Tibial nerve (tissue), 4 donors: ENCODE results near the gene AKAP12. TPM values are rescaled to one million over a fixed set of nuclear protein-coding genes. Genes with fewer than 3 reads are reported as not detected.

ENCODE experiments used
- DNase-seq, 2 donors: peaks; one replicate each; pipeline ENCODE4 v3.0.0-alpha.2; 2019; ENCODE audit warnings: low spot score in 2 of 2
- H3K27ac ChIP-seq, 4 donors: fragments of 200-600 bp; sonication (generic) in 3 of 4; one replicate each; pipeline ENCODE4 v1.5.1; 2017 to 2019; ENCODE audit warnings: mild to moderate bottlenecking in 1 of 4
- H3K27me3 ChIP-seq, 2 donors: fragments of 200-600 bp; sonication (generic) in 1 of 2; one replicate each; pipeline versions ENCODE4 v1.5.1 to v1.6.0; 2017 to 2019
- H3K36me3 ChIP-seq, 3 donors: fragments of 200-600 bp; sonication (generic); one replicate each; pipeline ENCODE4 v1.5.1; 2018 to 2019
- H3K4me1 ChIP-seq, 4 donors: fragments of 200-600 bp; sonication (generic) in 3 of 4; one replicate each; pipeline ENCODE4 v1.5.1; 2017 to 2019
- H3K4me3 ChIP-seq, 4 donors: fragments of 200-600 bp; sonication (generic) in 3 of 4; one replicate each; pipeline ENCODE4 v1.5.1; 2017 to 2019; ENCODE audit warnings: mild to moderate bottlenecking in 1 of 4, moderate library complexity in 1 of 4
- H3K9me3 ChIP-seq, 4 donors: fragments of 200-600 bp; sonication (generic) in 3 of 4; one replicate each; pipeline ENCODE4 v1.5.1; 2017 to 2019
- EP300 ChIP-seq, 2 donors: sonication (generic); formaldehyde crosslinking; IDR thresholded peaks; one replicate each; pipeline ENCODE4 v1.6.1; 2017; ENCODE audit warnings: antibody characterized with exemption in 2 of 2, mild to moderate bottlenecking in 1 of 2
- POLR2A ChIP-seq, 2 donors: fragments of 450-650 bp; IDR thresholded peaks; one replicate each; pipeline ENCODE4 v1.6.1; 2017; ENCODE audit warnings: antibody characterized with exemption in 2 of 2, mild to moderate bottlenecking in 2 of 2, moderate library complexity in 2 of 2
- WGBS, 2 donors: methylation state at CpG; one replicate each; pipeline ENCODE4 v1.1.5; 2018; 5-methylcytosine and 5-hydroxymethylcytosine counted together
- total RNA-seq, 4 donors: library from RNA; depleted of rRNA; stranded (reverse); fragments of >200 nt; gene quantifications; one replicate each; pipeline ENCODE4 v1.1.0, GENCODE V29; 2016
- TF ChIP-seq, protein P1 (sequence below), 5 experiments: fragments of 200-600 bp in 3 of 5; fragments of 450-650 bp in 2 of 5; sonication (generic) in 3 of 5; IDR thresholded peaks; one replicate each; pipeline ENCODE4 v1.5.1; 2016 to 2019; ENCODE audit warnings: antibody characterized with exemption in 5 of 5, mild to moderate bottlenecking in 3 of 5, moderate library complexity in 2 of 5

Gene AKAP12
- total RNA-seq, 4 donors from 2014 or later = 214 to 268 (median 232) TPM

DNA sequence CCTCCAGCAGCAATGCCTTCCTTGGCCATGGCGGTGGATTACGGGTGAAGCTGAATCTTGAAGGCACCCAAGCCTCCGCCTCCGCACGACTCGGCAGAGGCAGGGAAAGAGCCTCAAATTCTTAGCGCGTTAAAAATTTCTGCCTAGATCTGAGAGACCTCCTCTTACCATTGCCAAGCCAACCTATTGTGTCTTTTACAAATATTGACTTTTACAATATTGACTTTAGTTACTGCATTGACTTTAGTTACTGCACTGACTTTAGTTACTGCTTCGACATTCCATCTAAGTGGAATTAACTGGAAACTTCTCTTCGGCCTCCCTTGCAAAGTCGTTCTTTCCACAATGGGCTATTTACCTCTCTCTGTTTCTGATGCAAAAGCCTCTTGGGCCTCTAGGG, 13.8 kb upstream of the AKAP12 start:
- DNase-seq = no peak
- H3K27me3 ChIP-seq = no peaks in the 10 kb centered on the region
- 93 to 97% methylated on average over 11 of the region's 11 CpGs for WGBS, 2 donors
- H3K27ac ChIP-seq = no peak overlapping the region
- no peaks in the 10 kb centered on the region for H3K36me3 ChIP-seq
- no peak overlapping the region for H3K4me3 ChIP-seq
- TF ChIP-seq POLR2A (IDR thresholded peaks at IDR 0.05) = no peak
- TF ChIP-seq EP300 (IDR thresholded peaks at IDR 0.05) = no peak
- TF ChIP-seq, protein P1, sequence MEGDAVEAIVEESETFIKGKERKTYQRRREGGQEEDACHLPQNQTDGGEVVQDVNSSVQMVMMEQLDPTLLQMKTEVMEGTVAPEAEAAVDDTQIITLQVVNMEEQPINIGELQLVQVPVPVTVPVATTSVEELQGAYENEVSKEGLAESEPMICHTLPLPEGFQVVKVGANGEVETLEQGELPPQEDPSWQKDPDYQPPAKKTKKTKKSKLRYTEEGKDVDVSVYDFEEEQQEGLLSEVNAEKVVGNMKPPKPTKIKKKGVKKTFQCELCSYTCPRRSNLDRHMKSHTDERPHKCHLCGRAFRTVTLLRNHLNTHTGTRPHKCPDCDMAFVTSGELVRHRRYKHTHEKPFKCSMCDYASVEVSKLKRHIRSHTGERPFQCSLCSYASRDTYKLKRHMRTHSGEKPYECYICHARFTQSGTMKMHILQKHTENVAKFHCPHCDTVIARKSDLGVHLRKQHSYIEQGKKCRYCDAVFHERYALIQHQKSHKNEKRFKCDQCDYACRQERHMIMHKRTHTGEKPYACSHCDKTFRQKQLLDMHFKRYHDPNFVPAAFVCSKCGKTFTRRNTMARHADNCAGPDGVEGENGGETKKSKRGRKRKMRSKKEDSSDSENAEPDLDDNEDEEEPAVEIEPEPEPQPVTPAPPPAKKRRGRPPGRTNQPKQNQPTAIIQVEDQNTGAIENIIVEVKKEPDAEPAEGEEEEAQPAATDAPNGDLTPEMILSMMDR (IDR thresholded peaks at IDR 0.05) = no peak
- H3K4me1 ChIP-seq = no peaks in the 10 kb centered on the region
- no peaks in the 10 kb centered on the region for H3K9me3 ChIP-seq

DNA sequence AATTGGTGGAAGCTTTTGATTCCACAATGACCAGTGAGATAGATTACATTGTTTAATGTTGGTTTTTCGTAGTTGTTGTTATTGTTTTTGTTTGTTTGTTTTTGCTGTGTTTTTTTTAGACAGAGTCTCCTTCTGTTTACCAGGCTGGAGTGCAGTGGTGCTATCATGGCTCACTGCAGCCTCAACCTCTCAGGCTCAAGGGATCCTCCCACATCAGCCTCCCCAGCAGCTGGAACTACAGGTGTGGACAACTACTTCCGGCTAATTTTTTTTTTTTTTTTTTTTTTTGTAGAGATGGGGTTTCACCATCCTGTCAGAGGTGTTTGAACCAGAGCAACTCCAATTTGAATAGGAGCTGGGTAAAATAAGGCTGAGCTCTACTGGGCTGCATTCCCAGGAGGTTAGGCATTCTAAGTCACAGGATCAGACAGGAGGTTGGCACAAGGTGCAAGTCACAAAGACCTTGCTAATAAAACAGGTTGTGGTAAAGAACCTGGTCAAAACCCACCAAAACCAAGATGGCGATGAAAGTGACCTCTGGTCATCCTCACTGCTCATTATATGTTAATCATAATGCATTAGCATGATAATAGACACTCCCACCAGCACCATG, 10.9 kb upstream of the AKAP12 start:
- TF ChIP-seq POLR2A (IDR thresholded peaks at IDR 0.05) (no peak), EP300 (IDR thresholded peaks at IDR 0.05) (no peak)
- TF ChIP-seq, protein P1 (IDR thresholded peaks at IDR 0.05) = no peak

DNA sequence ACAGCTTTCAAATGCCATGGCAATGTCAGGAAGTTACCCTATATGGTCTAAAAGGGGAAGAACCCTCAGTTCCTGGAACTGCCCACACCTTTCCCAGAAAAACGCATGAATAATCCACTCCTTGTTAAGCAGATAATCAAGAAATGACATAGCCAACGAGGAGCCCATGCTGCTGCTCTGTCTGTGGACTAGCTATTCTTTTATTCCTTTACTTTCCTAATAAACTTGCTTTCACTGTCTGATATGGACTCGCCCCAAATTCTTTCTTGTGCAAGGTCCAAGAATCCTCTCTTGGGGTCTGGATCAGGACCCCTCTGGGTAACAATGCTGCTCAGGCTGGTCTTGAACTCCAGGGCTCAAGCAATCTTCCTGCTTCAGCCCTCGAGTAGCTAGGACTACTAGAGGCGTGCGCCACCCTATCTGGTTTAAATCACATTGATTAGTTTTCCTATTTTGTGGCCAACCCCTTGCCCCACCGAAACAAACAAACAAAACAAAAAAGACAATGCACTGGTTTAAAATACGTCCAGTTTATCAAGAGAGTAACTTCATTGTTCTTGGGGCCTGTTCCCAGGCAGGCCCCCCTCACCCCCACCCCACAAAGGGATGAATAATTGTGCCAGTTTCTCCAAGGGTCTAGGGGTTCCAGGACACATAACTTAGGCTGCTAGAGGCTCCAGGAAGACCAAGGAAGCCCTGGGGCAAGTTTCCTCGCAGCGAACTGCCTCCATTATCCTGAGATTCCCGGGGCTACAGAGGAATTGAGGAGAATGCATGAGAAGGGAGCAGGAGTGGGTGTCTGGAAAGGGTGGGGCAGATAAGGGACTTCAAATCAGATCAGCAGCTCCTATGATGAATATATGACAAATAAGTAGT, 10.1 kb upstream of the AKAP12 start:
- H3K9me3 ChIP-seq = no peaks in the 10 kb centered on the region
- H3K36me3 ChIP-seq = no peaks in the 10 kb centered on the region
- 61 to 72% methylated on average over 11 of the region's 11 CpGs for WGBS, 2 donors
- peaks cover 0 to 3% (median 0%) of the 10 kb centered on the region in 4 donors for H3K4me1 ChIP-seq
- H3K4me3 ChIP-seq = no peak overlapping the region
- no peak for DNase-seq
- H3K27ac ChIP-seq = no peak overlapping the region
- H3K27me3 ChIP-seq = no peaks in the 10 kb centered on the region
- no peak for TF ChIP-seq EP300 (IDR thresholded peaks at IDR 0.05)
- no peak for TF ChIP-seq POLR2A (IDR thresholded peaks at IDR 0.05)
- TF ChIP-seq, protein P1 (IDR thresholded peaks at IDR 0.05) = no peak

More for the DNA sequence above, 10.9 kb upstream of the AKAP12 start:
- Histone ChIP-seq H3K27me3 (no peaks in the 10 kb centered on the region), H3K4me3 (no peak overlapping the region), H3K36me3 (no peaks in the 10 kb centered on the region), H3K4me1 (peaks cover 0 to 3% (median 0%) of the 10 kb centered on the region in 4 donors), H3K9me3 (no peaks in the 10 kb centered on the region), H3K27ac (no peak overlapping the region)
- 89 to 97% methylated on average over 3 of the region's 3 CpGs for WGBS, 2 donors
- DNase-seq = no peak

DNA sequence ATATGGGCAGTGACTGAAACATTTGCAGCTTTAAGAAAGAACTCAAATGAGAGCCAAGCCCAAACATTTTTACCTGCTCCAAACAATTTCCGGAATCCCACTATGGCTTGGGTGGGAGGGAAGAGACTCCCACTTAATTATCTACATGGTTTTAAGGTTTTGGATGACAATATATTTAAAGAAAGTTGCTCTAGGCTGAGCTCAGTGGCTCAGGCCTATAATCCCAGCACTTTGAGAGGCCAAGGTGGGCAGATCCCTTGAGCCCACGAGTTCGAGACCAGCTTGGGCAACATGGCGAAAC, 9.5 kb upstream of the AKAP12 start:
- H3K36me3 ChIP-seq = no peaks in the 10 kb centered on the region
- 95 to 99% methylated on average over 4 of the region's 4 CpGs for WGBS, 2 donors
- H3K4me1 ChIP-seq = peaks cover 0 to 3% (median 0%) of the 10 kb centered on the region in 4 donors
- H3K27ac ChIP-seq = no peak overlapping the region
- TF ChIP-seq EP300 (IDR thresholded peaks at IDR 0.05) (no peak), POLR2A (IDR thresholded peaks at IDR 0.05) (no peak)
- TF ChIP-seq, protein P1 (IDR thresholded peaks at IDR 0.05) = no peak
- no peaks in the 10 kb centered on the region for H3K9me3 ChIP-seq
- no peak for DNase-seq
- H3K27me3 ChIP-seq = no peaks in the 10 kb centered on the region
- no peak overlapping the region for H3K4me3 ChIP-seq

DNA sequence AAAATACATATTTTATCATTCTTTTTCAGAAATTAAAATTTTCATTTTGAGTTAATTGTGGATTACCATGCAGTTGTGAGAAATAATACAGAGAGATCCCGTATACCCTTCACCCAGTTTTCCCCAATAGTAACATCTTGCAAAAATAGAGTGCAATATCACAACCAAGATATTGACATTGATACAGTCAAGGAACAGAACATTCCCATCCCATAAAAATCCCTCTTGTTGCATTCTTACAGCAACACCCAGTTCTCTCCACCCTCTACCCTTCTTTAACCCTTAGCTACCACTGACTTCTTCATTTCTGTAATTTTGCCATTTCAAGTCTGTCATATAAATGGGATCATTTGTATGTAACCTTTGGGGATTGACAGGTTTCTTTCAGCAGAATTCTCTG, 6.9 kb upstream of the AKAP12 start:
- Histone ChIP-seq H3K9me3 (no peaks in the 10 kb centered on the region), H3K36me3 (no peaks in the 10 kb centered on the region), H3K4me3 (no peak overlapping the region), H3K4me1 (peaks cover 0 to 3% (median 0%) of the 10 kb centered on the region in 4 donors), H3K27ac (peak overlapping the region in 1 of 4 donors; percentile 20), H3K27me3 (no peaks in the 10 kb centered on the region)
- TF ChIP-seq, protein P1 (IDR thresholded peaks at IDR 0.05) = no peak
- TF ChIP-seq EP300 (IDR thresholded peaks at IDR 0.05) (peak; percentile 77 to 79), POLR2A (IDR thresholded peaks at IDR 0.05) (no peak)
- WGBS, 2 donors = 56 to 83% methylated on average over 1 of the region's 1 CpG
- no peak for DNase-seq
